HCT116 (cell line): Measurements from ENCODE around the gene AMBRA1.

Source experiments
- CBX3 ChIP-seq: IDR thresholded peaks from 2 replicates; pipeline ENCODE4 v1.6.1; 2012; ENCODE audit warnings: low read depth
- CTCF ChIP-seq, 3 experiments: fragments of 200-600 bp in 1 of 3; sonication (generic) in 1 of 3; IDR thresholded peaks in 2 of 3; conservative IDR thresholded peaks in 1 of 3; 2 replicates each; pipeline ENCODE4 v1.5.1; 2012 to 2017; ENCODE audit warnings: low read depth in 2 of 3, low read length in 2 of 3, antibody characterized with exemption in 1 of 3, borderline replicate concordance in 1 of 3, control low read depth in 1 of 3, mild to moderate bottlenecking in 1 of 3, mixed read lengths in 1 of 3, mixed run types in 1 of 3, moderate library complexity in 1 of 3; ENCODE audit not compliant: insufficient read depth in 1 of 3
- POLR2A ChIP-seq: IDR thresholded peaks from 2 replicates; pipeline ENCODE4 v1.7.0; 2011; ENCODE audit warnings: borderline replicate concordance; ENCODE audit not compliant: insufficient read depth, insufficient read length; ENCODE audit errors: extremely low read depth
- RAD21 ChIP-seq: IDR thresholded peaks from 2 replicates; pipeline ENCODE4 v1.6.1; 2012; ENCODE audit warnings: low read depth, mild to moderate bottlenecking
- SIN3A ChIP-seq: IDR thresholded peaks from 2 replicates; pipeline ENCODE4 v1.6.1; 2012; ENCODE audit warnings: low read depth
- SP1 ChIP-seq: IDR thresholded peaks from 2 replicates; pipeline ENCODE4 v1.6.1; 2012; ENCODE audit warnings: low read depth
- SRF ChIP-seq: IDR thresholded peaks from 2 replicates; pipeline ENCODE4 v1.6.1; 2012; ENCODE audit warnings: low read depth
- TCF7L2 ChIP-seq: IDR thresholded peaks from 2 replicates; pipeline ENCODE4 v1.7.0; 2011; ENCODE audit warnings: borderline replicate concordance, inconsistent platforms; ENCODE audit not compliant: insufficient read depth, insufficient read length; ENCODE audit errors: extremely low read depth
- ZBTB33 ChIP-seq: IDR thresholded peaks from 2 replicates; pipeline ENCODE4 v1.6.1; 2011; ENCODE audit warnings: mild to moderate bottlenecking, low read length, moderate library complexity; ENCODE audit not compliant: insufficient replicate concordance; ENCODE audit errors: extremely low read depth
- TF ChIP-seq, protein P1 (sequence below): IDR thresholded peaks from 2 replicates; pipeline ENCODE4 v1.6.1; 2012; ENCODE audit warnings: low read depth

- TF ChIP-seq, protein P1, sequence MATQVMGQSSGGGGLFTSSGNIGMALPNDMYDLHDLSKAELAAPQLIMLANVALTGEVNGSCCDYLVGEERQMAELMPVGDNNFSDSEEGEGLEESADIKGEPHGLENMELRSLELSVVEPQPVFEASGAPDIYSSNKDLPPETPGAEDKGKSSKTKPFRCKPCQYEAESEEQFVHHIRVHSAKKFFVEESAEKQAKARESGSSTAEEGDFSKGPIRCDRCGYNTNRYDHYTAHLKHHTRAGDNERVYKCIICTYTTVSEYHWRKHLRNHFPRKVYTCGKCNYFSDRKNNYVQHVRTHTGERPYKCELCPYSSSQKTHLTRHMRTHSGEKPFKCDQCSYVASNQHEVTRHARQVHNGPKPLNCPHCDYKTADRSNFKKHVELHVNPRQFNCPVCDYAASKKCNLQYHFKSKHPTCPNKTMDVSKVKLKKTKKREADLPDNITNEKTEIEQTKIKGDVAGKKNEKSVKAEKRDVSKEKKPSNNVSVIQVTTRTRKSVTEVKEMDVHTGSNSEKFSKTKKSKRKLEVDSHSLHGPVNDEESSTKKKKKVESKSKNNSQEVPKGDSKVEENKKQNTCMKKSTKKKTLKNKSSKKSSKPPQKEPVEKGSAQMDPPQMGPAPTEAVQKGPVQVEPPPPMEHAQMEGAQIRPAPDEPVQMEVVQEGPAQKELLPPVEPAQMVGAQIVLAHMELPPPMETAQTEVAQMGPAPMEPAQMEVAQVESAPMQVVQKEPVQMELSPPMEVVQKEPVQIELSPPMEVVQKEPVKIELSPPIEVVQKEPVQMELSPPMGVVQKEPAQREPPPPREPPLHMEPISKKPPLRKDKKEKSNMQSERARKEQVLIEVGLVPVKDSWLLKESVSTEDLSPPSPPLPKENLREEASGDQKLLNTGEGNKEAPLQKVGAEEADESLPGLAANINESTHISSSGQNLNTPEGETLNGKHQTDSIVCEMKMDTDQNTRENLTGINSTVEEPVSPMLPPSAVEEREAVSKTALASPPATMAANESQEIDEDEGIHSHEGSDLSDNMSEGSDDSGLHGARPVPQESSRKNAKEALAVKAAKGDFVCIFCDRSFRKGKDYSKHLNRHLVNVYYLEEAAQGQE, result no peak
- TF ChIP-seq CTCF (IDR thresholded peaks at IDR 0.05 in 2 of 3, conservative IDR thresholded peaks at IDR 0.05 in 1 of 3; ENCODE audit: borderline replicate concordance in 1 of 3, insufficient read depth in 1 of 3, low read depth in 2 of 3, low read length in 2 of 3) (no peak), POLR2A (no peak), SP1 (no peak), CBX3 (no peak), RAD21 (no peak), SIN3A (no peak), ZBTB33 (no peak), TCF7L2 (no peak), SRF (no peak)
Measured at GRCh38 chr11:46447544-46447943, 146.3 kb downstream of the AMBRA1 start.
